RWPE1 (cell line): Measurements from ENCODE around the gene TMEM117.
"Not testable (repeated sequence)": the region's sequence is repeated elsewhere in the genome, so short reads cannot be mapped to it uniquely, and the experiment has no call there.

Experiments used
- CTCF ChIA-PET: fragments of 350-600 bp; sonication (Branson Sonifier 250); formaldehyde crosslinking; extraction: SDS; loops from one replicate; lab custom pipeline; 2021; lab: Yijun Ruan, JAX
- POLR2A ChIA-PET: fragments of 400-600 bp; formaldehyde crosslinking; extraction: SDS; loops from one replicate; lab custom pipeline; 2020; ENCODE audit warnings: antibody characterized with exemption; ENCODE audit not compliant: low non-redundant PET; lab: Yijun Ruan, JAX
- DNase-seq: peaks from one replicate; pipeline ENCODE4 v3.0.0; 2012; ENCODE audit warnings: low spot score
- H3K27ac ChIP-seq: fragments of 450-650 bp; 2 replicates; pipeline ENCODE4 v1.5.1; 2017
- TF ChIP-seq, protein P1 (sequence below): fragments of 450-650 bp; conservative IDR thresholded peaks from 2 replicates; pipeline ENCODE4 v1.5.1; 2017; ENCODE audit warnings: low read depth, mild to moderate bottlenecking

The TMEM117 gene

DNA sequence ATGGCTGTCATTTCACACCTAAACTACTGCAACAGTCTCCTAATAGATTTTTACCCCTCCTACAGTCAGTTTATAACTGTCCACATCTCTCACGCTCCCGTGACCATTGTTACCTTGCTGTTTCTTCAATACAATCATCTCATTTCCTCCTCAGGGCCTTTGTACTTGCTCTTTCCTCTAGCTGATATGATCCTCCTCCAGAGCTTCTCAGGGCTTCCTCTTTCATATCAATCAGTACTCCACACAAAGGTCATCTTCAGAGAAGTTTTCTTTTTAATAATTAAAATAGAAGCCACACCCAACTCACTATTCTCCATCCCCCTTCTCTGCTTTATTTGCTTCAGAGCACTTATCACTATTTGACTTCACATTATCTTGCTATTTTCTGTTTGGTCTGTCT, 532.0 kb downstream of the TMEM117 start:
- POLR2A ChIA-PET = no interaction called here

DNA sequence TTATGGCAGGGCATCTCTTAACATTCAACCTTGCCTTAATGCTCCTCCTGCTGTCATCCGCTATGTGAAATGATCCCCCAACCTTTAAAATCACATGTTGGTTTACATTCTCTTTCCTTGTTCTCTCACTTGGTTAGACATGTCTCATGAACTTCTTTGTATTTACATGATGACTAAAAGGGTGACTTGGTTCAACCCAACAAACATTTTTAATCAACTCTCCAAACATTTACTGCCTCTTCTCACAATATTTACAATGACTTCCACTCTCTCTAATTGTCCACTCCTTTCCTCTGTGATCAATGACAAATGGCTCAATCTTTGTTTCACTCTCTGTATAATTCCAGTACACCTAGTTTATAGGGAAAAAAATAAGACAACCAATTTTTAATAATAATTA, 534.1 kb downstream of the TMEM117 start:
- CTCF ChIA-PET = no interaction called here
- POLR2A ChIA-PET = no interaction called here
- no peak overlapping the region for H3K27ac ChIP-seq
- no peak for DNase-seq
- TF ChIP-seq, protein P1, sequence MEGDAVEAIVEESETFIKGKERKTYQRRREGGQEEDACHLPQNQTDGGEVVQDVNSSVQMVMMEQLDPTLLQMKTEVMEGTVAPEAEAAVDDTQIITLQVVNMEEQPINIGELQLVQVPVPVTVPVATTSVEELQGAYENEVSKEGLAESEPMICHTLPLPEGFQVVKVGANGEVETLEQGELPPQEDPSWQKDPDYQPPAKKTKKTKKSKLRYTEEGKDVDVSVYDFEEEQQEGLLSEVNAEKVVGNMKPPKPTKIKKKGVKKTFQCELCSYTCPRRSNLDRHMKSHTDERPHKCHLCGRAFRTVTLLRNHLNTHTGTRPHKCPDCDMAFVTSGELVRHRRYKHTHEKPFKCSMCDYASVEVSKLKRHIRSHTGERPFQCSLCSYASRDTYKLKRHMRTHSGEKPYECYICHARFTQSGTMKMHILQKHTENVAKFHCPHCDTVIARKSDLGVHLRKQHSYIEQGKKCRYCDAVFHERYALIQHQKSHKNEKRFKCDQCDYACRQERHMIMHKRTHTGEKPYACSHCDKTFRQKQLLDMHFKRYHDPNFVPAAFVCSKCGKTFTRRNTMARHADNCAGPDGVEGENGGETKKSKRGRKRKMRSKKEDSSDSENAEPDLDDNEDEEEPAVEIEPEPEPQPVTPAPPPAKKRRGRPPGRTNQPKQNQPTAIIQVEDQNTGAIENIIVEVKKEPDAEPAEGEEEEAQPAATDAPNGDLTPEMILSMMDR = no peak

More for the DNA sequence above, 532.0 kb downstream of the TMEM117 start:
- TF ChIP-seq, protein P1 = no peak
- no peak overlapping the region for H3K27ac ChIP-seq
- no peak for DNase-seq
- CTCF ChIA-PET = no interaction called here

DNA sequence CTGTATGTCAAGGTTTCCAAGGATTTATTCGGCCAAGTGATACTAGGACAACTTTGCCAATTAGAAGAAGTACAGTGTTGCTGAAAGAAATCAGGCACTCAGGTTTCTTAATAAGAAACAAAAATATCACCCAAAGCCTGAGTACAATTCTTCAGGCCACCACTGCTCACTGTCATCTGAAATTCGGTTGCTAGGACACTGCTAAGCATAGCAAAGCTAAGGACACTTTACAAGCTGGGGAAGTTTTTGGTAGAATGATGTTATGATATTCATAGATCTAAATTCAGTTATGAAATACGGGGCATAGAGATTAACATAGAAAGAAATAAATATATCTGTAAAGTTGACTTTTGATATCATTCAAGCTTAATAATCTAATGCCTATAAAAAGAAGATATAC, 535.1 kb downstream of the TMEM117 start:
- POLR2A ChIA-PET = no interaction called here

DNA sequence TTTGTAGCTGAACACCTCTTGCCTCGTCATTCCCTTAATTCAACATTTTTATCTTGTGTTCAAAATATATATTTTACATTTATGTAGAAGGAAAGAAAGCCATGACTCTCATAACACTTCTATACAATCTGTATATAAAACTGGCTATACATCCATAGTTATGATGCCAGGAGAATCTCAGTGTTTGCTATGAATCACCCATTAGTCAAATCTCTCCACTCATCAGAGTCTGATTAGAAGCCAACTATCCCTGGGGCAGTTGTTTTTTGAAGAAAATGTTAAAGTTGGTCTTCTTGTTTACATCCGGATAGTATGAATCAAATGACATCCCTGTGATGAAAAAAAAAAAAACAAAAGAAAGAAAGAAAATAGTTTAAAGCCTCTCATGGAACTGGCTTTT, 536.4 kb downstream of the TMEM117 start:
- H3K27ac ChIP-seq = no peak overlapping the region
- DNase-seq = peak; percentile 58
- TF ChIP-seq, protein P1 = no peak
- ChIA-PET POLR2A (no interaction called here), CTCF (no interaction called here)

More for the DNA sequence above, 535.1 kb downstream of the TMEM117 start:
- TF ChIP-seq, protein P1 = no peak
- no peak overlapping the region for H3K27ac ChIP-seq
- DNase-seq = no peak
- CTCF ChIA-PET = interaction anchor here (0.7 kb wide), 2 partner anchors 481 to 851 kb away, joined by 3 to 6 read pairs; no protein-coding TSS in a partner anchor

DNA sequence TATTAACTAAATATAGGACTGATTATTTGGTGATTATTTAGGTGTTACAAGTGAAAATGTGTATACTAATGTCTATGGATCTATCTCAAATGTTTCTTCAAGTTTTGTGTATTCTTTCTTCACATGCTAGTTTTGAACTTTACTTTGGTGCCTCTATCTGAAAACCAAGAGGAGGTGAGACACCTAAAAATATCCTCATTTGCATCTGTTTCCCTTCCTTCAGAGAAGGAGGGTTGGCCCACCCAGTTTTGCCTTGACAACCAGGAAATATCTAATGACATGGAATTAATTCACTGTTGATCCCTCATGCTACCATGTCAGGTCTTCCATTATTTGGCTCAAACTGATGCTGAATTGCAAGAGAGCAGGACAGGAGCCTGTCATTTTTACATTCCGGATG, 539.8 kb downstream of the TMEM117 start:
- ChIA-PET CTCF (interaction anchor here (0.5 to 0.7 kb wide), 2 partner anchors 82 to 1122 kb away, joined by 3 to 6 read pairs; no protein-coding TSS in a partner anchor), POLR2A (no interaction called here)
- no peak overlapping the region for H3K27ac ChIP-seq
- DNase-seq = no peak
- TF ChIP-seq, protein P1 = no peak

DNA sequence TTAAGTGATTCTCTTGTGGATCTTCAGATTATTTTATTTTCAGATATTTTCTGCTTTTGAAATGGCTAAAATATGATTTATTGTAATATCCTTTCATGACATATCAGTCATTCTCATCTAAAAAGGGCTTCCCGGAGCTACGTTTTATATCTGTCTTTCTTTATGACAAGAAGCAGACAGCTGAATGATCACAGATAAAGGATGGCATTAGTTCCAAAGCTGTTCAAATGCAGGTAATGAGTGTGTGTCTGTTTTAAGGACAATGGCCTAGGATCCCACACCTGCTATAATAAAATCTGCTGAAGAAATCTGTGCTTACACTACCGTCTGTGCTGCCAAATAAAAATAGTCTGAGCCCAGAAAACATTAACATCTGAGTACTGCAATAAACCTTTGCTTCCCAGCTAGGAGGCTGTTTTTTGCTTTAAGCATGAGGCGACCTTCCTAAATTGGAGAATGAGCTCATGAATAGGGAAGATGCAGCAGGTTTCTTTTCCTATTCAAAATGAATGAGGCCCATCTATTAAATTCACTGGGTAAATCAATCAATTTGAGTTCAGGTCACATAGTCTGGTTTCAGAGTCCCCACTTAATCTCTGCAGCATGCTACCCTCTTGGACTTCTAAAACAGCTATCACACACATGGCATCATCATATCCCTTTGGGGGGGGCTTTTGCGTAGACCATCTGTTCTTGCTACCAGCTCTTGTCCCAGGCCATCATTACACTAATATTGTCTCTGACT, 541.7 kb downstream of the TMEM117 start:
- POLR2A ChIA-PET = no interaction called here
- TF ChIP-seq, protein P1 = no peak
- CTCF ChIA-PET = interaction anchor here (0.6 kb wide), 1 partner anchor 392 kb away, joined by 6 read pairs; no protein-coding TSS in a partner anchor
- no peak for DNase-seq
- H3K27ac ChIP-seq = no peak overlapping the region

DNA sequence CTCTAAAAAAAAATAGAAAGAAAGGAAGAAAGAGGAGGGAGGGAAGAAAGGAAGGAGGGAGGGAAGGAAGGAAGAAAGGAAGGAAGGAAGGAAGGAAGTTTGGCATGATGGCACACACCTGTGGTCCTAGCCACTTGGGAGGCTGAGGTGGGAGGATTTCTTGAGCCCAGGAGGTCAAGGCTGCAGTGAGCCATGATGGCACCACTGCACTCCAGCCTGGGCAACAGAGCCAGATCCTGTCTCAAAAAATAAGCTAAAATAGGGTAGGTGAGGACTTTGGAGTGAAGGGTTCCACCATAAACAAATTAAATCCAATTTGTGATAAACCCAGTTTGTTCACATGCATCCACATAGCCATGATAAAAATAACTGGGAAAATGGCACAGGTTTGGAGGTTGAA, 543.2 kb downstream of the TMEM117 start:
- POLR2A ChIA-PET, H3K27ac ChIP-seq, DNase-seq: not testable (repeated sequence)
- CTCF ChIA-PET = interaction anchor here (0.6 kb wide), 1 partner anchor 94 kb away, joined by 3 read pairs; no protein-coding TSS in a partner anchor
